Left colon (tissue), 2 donors: ENCODE results near the gene SPO11. TPM values are rescaled to one million over a fixed set of nuclear protein-coding genes. Genes with fewer than 3 reads are reported as not detected.

Experiments
- microRNA-seq, 2 donors: library from miRNA; unstranded; fragments of <30 nt; microRNA quantifications; one replicate each; pipeline versions ENCODE4 v1.1.0 to v1.2.0, GENCODE V29; 2020
- total RNA-seq, 2 donors: library from RNA; stranded (reverse); fragmentation: NEBNext Ultra II Directional; extraction: Animal tissue kit (Norgen Biotek cat#: 25700); gene quantifications; one replicate each; pipeline ENCODE4 v1.2.1, GENCODE V29; 2021
- donor health status: DM: no; HTN: no; CAD: no.
- donor health status: DM: yes; HTN: yes; CAD: no.

Gene SPO11
- total RNA-seq, 2 donors from 2014 or later = not detected

Small RNA genes lying within 50 kb of the gene (microRNA-seq; reads per million reads assigned to microRNA genes)
- 0 reads per million in 2 donors for gene MIR4325

Other genes with a start within 250 kb of the SPO11 start
- gene BMP7, start 63.2 kb upstream of the SPO11 start, total RNA-seq = under 1 TPM; 0.34 to 0.78 TPM
- gene RAE1, start 21.5 kb downstream of the SPO11 start, total RNA-seq = 10 to 100 TPM; 16.0 to 17.2 TPM
- gene RBM38, start 61.6 kb downstream of the SPO11 start, total RNA-seq = 10 to 100 TPM; 26.9 to 44.8 TPM
- gene CTCFL, start 195.3 kb downstream of the SPO11 start, total RNA-seq = not detected
- gene PCK1, start 231.3 kb downstream of the SPO11 start, total RNA-seq = 100 to 1,000 TPM; 214 to 328 TPM